GM19351 (cell line): Measurements from ENCODE around the gene TMEM106C.

Experiments
- ATAC-seq: cut with Tn5 transposase; IDR thresholded peaks from one replicate; pipeline ENCODE4 v1.9.1; 2021; ENCODE audit warnings: mild to moderate bottlenecking, moderate library complexity; ENCODE audit not compliant: unreplicated experiment

Gene TMEM106C

GRCh38 chr12:47963340-47964040, at the start of gene TMEM106C:
Gene TMEM106C (plus strand): TSS chr12:47963596. CDS start chr12:47964237, 641 bp downstream.
- ATAC-seq, result peak; percentile 89

- no peak for ATAC-seq
Observed at GRCh38 chr12:47920913-47921312, 42.5 kb upstream of the TMEM106C start.

GRCh38 chr12:47921907-47922306, 41.5 kb upstream of the TMEM106C start:
- no peak for ATAC-seq

GRCh38 chr12:47927346-47927745, 36.0 kb upstream of the TMEM106C start:
- no peak for ATAC-seq

GRCh38 chr12:47930634-47931033, 32.8 kb upstream of the TMEM106C start:
- no peak for ATAC-seq

- no peak for ATAC-seq
Observed at GRCh38 chr12:47931187-47931586, 32.2 kb upstream of the TMEM106C start.

GRCh38 chr12:47935184-47935583, 28.2 kb upstream of the TMEM106C start:
- no peak for ATAC-seq

GRCh38 chr12:47938093-47938492, 25.3 kb upstream of the TMEM106C start:
- no peak for ATAC-seq

- ATAC-seq, result no peak
Observed at GRCh38 chr12:47938594-47938993, 24.8 kb upstream of the TMEM106C start.

- no peak for ATAC-seq
Observed at GRCh38 chr12:47939009-47939601, 24.3 kb upstream of the TMEM106C start.

- no peak for ATAC-seq
Observed at GRCh38 chr12:47940773-47941474, 22.5 kb upstream of the TMEM106C start.

- no peak for ATAC-seq
Observed at GRCh38 chr12:47941475-47941780, 22.0 kb upstream of the TMEM106C start.

GRCh38 chr12:47941871-47942613, 21.4 kb upstream of the TMEM106C start:
- no peak for ATAC-seq

- no peak for ATAC-seq
Observed at GRCh38 chr12:47942614-47943225, 20.7 kb upstream of the TMEM106C start.

- ATAC-seq, result no peak
Observed at GRCh38 chr12:47943623-47944340, 19.6 kb upstream of the TMEM106C start.

GRCh38 chr12:47944685-47945340, 18.6 kb upstream of the TMEM106C start:
- ATAC-seq, result no peak

GRCh38 chr12:47945341-47945728, 18.1 kb upstream of the TMEM106C start:
- no peak for ATAC-seq

GRCh38 chr12:47946413-47947323, 16.7 kb upstream of the TMEM106C start:
- no peak for ATAC-seq

- ATAC-seq, result no peak
Observed at GRCh38 chr12:47947341-47947740, 16.1 kb upstream of the TMEM106C start.
